ENCODE results near the gene ZWILCH. TPM values are rescaled to one million over a fixed set of nuclear protein-coding genes. Genes with fewer than 3 reads are reported as not detected.

Gene ZWILCH
- total and polyA plus RNA-seq, 8 donors = 0.89 to 46.7 (median 5.8) TPM

- WGBS, 5 donors = 37 to 51% (median 41%) methylated on average over 5 to 14 of the region's 14 CpGs
- Histone ChIP-seq H3K4me3 (no peak within 1 kb of the TSS), H3K27ac (no peak within 1 kb of the TSS), H3K9me3 (no peaks in the 10 kb centered on the region), H3K27me3 (no peaks in the 10 kb centered on the region), H3K4me1 (peaks cover 0 to 7% (median 3%) of the 10 kb centered on the region in 4 donors), H3K36me3 (no peaks in the 10 kb centered on the region)
- peak in 1 of 2 donors; percentile 68 for DNase-seq
- TF ChIP-seq CTCF (IDR thresholded peaks at IDR 0.05) (no peak), EP300 (IDR thresholded peaks at IDR 0.05) (no peak), POLR2A (IDR thresholded peaks at IDR 0.05) (no peak), POLR2AphosphoS5 (IDR thresholded peaks at IDR 0.05) (no peak)
- intact Hi-C loops (cut with DNase I; ENCODE audit: low total_unique reads) = no loop called here
Observed at GRCh38 chr15:66565741-66566144, 60.6 kb downstream of the ZWILCH start, which contains the start of gene LCTL. TSS of gene LCTL (minus strand) at chr15:66565998. CDS start at chr15:66565365, 633 bp downstream.

DNA sequence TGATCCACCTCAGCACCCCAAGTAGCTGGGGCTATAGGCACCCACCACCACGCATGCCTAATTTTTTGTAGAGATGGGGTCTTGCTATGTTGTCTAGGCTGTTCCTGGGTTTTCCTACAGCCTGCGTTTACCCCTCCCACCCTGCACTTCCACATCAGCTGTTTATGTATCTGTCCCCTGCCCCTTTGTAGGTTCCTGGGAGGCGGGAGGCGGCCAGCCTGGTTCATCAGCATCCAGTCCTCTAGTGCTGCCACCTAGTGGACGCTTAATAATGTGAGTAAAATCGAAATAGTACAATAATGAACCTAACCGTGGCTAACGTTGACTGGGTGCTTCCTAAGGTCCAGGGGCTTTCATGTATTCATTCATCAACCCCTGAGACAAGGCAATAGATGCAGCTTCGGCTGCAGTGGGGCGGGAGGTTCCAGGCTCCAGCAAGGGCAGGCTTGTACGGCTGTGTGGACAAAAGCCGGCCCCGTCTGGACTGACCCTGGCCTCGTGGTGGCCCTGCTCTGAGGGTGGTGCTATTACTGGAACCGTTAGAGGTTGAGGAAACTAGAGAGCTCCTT, 61.9 kb downstream of the ZWILCH start:
- peak; percentile 65 to 86 for DNase-seq
- TF ChIP-seq EP300 (IDR thresholded peaks at IDR 0.05) = no peak
- TF ChIP-seq POLR2A (IDR thresholded peaks at IDR 0.05) = no peak
- TF ChIP-seq CTCF (IDR thresholded peaks at IDR 0.05) = peak in 5 of 7 experiments; percentile 26 to 64 (median 49)
- 21 to 35% (median 31%) methylated on average over 11 to 15 of the region's 15 CpGs for WGBS, 5 donors
- intact Hi-C loops (cut with DNase I; ENCODE audit: low total_unique reads) = no loop called here
- no peaks in the 10 kb centered on the region for H3K9me3 ChIP-seq
- H3K4me1 ChIP-seq = peaks cover 0 to 7% (median 3%) of the 10 kb centered on the region in 4 donors
- no peak overlapping the region for H3K4me3 ChIP-seq
- no peaks in the 10 kb centered on the region for H3K36me3 ChIP-seq
- no peak overlapping the region for H3K27ac ChIP-seq
- H3K27me3 ChIP-seq = no peaks in the 10 kb centered on the region

DNA sequence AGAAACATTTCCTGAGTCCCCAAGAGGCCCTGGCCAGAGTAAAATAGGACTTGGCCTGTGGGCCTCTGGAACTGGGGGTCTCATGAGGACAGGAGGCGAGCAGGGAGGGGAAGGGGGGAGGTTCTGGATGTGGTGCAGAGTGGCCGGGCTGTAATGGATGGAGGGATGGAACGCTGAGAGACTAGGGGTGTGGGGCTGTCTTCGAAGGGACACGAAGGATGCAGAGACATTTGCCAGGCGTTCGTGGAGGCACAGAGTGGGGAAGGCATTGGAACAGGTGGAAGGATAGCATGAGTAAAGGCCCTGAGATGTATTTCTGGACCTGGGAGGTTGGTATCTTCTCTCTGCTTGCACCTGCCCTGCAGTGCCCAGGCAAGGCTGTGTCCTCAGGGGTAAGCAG, 62.8 kb downstream of the ZWILCH start:
- Histone ChIP-seq H3K27me3 (no peaks in the 10 kb centered on the region), H3K4me1 (peaks cover 0 to 7% (median 3%) of the 10 kb centered on the region in 4 donors), H3K36me3 (no peaks in the 10 kb centered on the region), H3K4me3 (no peak overlapping the region), H3K9me3 (no peaks in the 10 kb centered on the region), H3K27ac (no peak overlapping the region)
- no peak for DNase-seq
- intact Hi-C loops (cut with DNase I; ENCODE audit: low total_unique reads) = no loop called here
- TF ChIP-seq POLR2AphosphoS5 (IDR thresholded peaks at IDR 0.05) (no peak), POLR2A (IDR thresholded peaks at IDR 0.05) (no peak), EP300 (IDR thresholded peaks at IDR 0.05) (no peak), CTCF (IDR thresholded peaks at IDR 0.05) (no peak)
- 84 to 92% (median 88%) methylated on average over 7 of the region's 7 CpGs for WGBS, 5 donors

DNA sequence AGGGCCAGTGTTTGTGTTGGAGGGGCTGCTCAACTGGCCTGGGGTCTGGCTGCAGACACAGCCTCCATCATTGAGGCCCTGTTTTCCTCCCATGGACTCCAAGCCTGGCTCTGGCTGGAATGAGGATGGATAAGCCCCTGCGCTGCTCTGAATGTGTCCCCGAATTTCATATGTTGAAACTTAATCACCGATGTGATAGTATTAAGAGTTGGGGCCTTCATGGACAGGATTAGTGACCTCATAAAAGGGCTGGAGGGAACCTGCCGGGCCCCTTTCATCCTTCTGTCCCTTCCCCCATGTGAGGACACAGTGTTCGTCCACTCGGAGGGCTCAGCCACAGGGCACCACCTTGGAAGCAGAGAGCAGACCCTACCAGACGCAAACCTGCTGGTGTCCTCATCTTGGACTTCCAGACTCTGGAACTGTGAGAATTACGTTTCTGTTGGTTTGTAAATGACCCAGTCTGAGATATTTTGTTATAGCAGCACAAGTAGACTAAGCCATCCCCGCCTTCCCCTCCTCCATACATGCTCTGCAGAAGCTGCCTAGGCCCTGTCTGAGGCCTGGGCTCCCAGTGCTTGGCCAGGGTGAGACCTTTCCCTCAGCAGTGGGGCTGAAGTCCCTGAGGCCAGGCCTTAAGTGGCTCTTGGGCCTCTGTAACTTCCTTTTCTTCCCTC, 64.5 kb downstream of the ZWILCH start:
- Histone ChIP-seq H3K4me3 (no peak overlapping the region), H3K27ac (no peak overlapping the region), H3K27me3 (no peaks in the 10 kb centered on the region), H3K36me3 (no peaks in the 10 kb centered on the region), H3K9me3 (no peaks in the 10 kb centered on the region), H3K4me1 (peaks cover 0 to 7% (median 3%) of the 10 kb centered on the region in 4 donors)
- no peak for TF ChIP-seq EP300 (IDR thresholded peaks at IDR 0.05)
- no peak for TF ChIP-seq POLR2AphosphoS5 (IDR thresholded peaks at IDR 0.05)
- no peak for TF ChIP-seq POLR2A (IDR thresholded peaks at IDR 0.05)
- no peak for TF ChIP-seq CTCF (IDR thresholded peaks at IDR 0.05)
- DNase-seq = no peak
- 74 to 100% (median 85%) methylated on average over 2 to 9 of the region's 9 CpGs for WGBS, 5 donors
- intact Hi-C loops (cut with DNase I; ENCODE audit: low total_unique reads) = no loop called here
